IgD-negative memory B cell (primary cell): ENCODE data around the gene VASH2. TPM values are rescaled to one million over a fixed set of nuclear protein-coding genes. Genes with fewer than 3 reads are reported as not detected.
A peak's percentile ranks its signal among the peaks of the same experiment; 100 is the strongest.
"Not testable (repeated sequence)": the region's sequence is repeated elsewhere in the genome, so short reads cannot be mapped to it uniquely, and the experiment has no call there.

Source experiments
- H3K27ac Mint-ChIP-seq, 3 donors: one replicate each; pipeline ENCODE4 v1.8.0; 2020 to 2022; ENCODE audit warnings: mild to moderate bottlenecking in 3 of 3, mixed read lengths in 3 of 3, moderate library complexity in 1 of 3
- H3K27me3 Mint-ChIP-seq: one replicate; pipeline ENCODE4 v1.8.0; 2021; ENCODE audit warnings: mixed read lengths
- H3K36me3 Mint-ChIP-seq: one replicate; pipeline ENCODE4 v1.8.0; 2020; ENCODE audit warnings: mild to moderate bottlenecking, mixed read lengths
- H3K4me1 Mint-ChIP-seq, 3 donors: one replicate each; pipeline ENCODE4 v1.8.0; 2020 to 2022; ENCODE audit warnings: mixed read lengths in 3 of 3, mild to moderate bottlenecking in 1 of 3
- H3K4me3 Mint-ChIP-seq, 4 donors: one replicate each; pipeline ENCODE4 v1.8.0; 2020 to 2022; ENCODE audit warnings: mild to moderate bottlenecking in 4 of 4, mixed read lengths in 4 of 4, moderate library complexity in 3 of 4
- H3K9me3 Mint-ChIP-seq, 3 donors: one replicate each; pipeline ENCODE4 v1.8.0; 2020 to 2021; ENCODE audit warnings: mixed read lengths in 3 of 3, mild to moderate bottlenecking in 1 of 3
- polyA plus RNA-seq: library from polyadenylated mRNA; unstranded; fragments of 300-500 nt; fragmentation: Illumina TruSeq; gene quantifications from one replicate; pipeline ENCODE4 v1.2.3, GENCODE V29; 2021

Gene VASH2
- polyA plus RNA-seq, 1 donor from 2014 or later: not detected

- no peak overlapping the region for H3K4me3 Mint-ChIP-seq
Measured at GRCh38 chr1:213003256-213003655, 52.9 kb downstream of the VASH2 start.

DNA sequence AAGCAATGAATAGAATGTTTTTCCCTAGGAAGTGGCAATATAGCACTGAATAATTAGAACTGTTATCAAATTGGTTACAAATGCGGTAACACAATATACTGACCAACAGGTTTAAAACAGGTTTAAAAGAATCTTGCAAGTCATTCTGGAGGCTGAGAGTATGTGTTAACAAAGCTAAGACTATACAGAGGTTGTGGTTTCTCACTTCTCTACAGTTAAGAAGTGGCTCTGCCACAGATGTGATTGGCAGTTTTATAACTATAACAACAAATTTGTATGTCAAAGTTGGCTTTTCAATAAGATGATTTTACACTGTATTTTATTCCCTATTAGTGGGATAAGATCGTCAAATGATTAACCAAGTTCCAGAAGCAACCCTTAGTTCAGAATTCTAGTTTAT lies 58.2 kb downstream of the VASH2 start:
- Mint-ChIP-seq H3K27ac (peak overlapping the region in 1 of 3 donors; percentile 11), H3K4me3 (peak overlapping the region in 1 of 4 donors; percentile 9), H3K9me3 (no peaks in the 10 kb centered on the region), H3K36me3 (peaks cover 9% of the 10 kb centered on the region), H3K4me1 (peaks cover 10 to 21% (median 11%) of the 10 kb centered on the region in 3 donors), H3K27me3 (no peaks in the 10 kb centered on the region)

More at GRCh38 chr1:213003256-213003655, 52.9 kb downstream of the VASH2 start:
- H3K27ac Mint-ChIP-seq: no peak overlapping the region
- peaks cover 0 to 6% (median 3%) of the 10 kb centered on the region in 3 donors for H3K4me1 Mint-ChIP-seq
- peaks cover 3% of the 10 kb centered on the region for H3K36me3 Mint-ChIP-seq
- H3K27me3 Mint-ChIP-seq: no peaks in the 10 kb centered on the region
- H3K9me3 Mint-ChIP-seq: no peaks in the 10 kb centered on the region

- peak overlapping the region; percentile 74 to 100 (median 98) for H3K27ac Mint-ChIP-seq
- no peaks in the 10 kb centered on the region for H3K27me3 Mint-ChIP-seq
- H3K9me3 Mint-ChIP-seq: no peaks in the 10 kb centered on the region
- peak overlapping the region; percentile 82 to 100 (median 99) for H3K4me3 Mint-ChIP-seq
- peaks cover 6 to 29% (median 25%) of the 10 kb centered on the region in 3 donors for H3K4me1 Mint-ChIP-seq
- peaks cover 5% of the 10 kb centered on the region for H3K36me3 Mint-ChIP-seq
Measured at GRCh38 chr1:213014642-213015041, 64.3 kb downstream of the VASH2 start.

DNA sequence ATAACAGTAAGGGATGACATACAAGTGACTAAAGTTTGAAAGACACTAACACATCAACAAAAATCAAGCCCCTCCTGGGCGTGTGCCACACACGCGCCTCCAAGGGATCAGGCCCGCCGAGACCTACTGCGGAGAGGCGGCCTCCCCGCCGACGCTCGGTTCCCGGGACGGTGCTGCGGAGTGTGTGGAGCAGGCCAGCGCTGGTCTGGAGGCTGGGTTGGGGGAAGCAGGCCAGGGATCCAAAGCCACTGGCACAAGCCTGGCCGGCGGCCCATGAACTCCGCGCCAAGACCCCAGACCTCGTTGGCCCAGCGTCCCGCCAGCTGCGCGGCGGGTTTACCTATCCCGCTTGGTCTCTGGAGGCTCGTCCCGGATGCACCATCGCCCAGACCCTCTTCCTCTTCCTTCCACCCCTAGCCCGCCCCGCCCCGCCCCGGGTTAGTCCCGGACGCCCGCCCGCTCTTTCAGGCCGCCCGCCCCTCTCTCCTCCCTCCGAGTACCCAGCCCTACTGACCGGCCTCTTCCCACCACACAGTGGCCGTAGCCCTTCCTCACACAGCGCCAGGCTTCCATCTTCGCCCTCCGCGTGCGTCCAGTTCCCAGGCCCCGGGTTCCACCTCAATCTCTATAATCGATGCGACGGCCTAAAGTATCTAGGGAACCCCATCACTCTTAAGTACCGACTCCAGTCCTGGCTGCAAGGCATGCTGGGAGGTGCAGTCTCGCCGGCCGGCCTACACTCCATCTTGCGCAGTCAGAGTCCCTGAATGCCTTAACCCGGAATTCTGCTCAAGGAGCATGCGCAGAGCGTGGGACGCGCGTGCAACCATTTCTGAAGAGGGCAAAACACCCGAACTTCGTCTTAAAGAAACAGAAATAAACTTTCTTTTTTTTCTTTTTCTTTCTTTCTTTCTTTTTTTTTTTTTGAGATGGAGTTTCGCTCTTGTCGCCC lies 65.0 kb downstream of the VASH2 start, which contains the start of gene ANGEL2:
ANGEL2 (minus strand) TSS at position 769 of the 952 bp plus-strand sequence; CDS start at position 573, 196 bp downstream.
- H3K4me1 Mint-ChIP-seq: peaks cover 6 to 29% (median 25%) of the 10 kb centered on the region in 3 donors
- H3K27me3 Mint-ChIP-seq: no peaks in the 10 kb centered on the region
- H3K4me3 Mint-ChIP-seq: peak within 1 kb of the TSS; percentile 82 to 100 (median 99)
- H3K9me3 Mint-ChIP-seq: no peaks in the 10 kb centered on the region
- peak within 1 kb of the TSS; percentile 74 to 100 (median 98) for H3K27ac Mint-ChIP-seq
- H3K36me3 Mint-ChIP-seq: peaks cover 5% of the 10 kb centered on the region

DNA sequence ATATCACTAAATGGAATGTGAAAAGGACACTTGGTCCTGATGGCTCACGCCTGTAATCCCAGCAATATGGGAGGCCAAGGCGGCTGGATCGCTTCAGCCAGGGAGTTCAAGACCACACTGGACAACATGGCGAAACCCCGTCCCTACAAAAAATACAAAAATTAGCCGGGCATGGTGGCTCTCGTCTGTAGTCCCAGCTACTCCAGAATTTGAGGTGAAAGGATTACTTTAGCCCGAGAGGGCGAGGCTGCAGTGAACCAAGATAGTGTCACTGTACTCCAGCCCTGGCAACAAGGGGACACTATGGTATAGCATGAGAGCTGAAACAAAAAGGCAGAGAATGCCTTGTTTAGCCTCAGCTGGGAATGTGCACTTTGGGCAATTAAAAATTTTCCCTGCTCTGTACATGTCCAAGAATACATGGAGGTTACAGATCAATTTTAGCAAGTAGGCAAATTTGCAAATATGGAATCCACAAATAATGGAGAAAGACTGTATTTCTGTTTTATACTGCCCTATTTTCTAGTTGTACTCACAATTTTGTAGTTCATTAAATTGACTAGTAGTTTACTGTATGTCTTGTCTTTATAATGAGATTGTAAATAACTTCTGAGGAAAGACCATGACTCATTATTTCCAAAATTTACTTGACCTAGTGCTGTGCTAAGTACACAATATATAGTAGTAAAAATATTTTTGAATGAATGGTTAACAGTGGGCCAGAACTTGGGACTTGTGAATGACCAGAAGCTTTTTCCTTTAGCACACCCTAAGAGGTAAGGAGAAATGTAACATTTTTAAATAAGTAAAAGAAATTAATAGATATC lies 67.3 kb downstream of the VASH2 start:
- no peak overlapping the region for H3K27ac Mint-ChIP-seq
- H3K9me3 Mint-ChIP-seq: no peaks in the 10 kb centered on the region
- H3K4me1 Mint-ChIP-seq: peaks cover 6 to 18% (median 17%) of the 10 kb centered on the region in 3 donors
- peak overlapping the region in 1 of 4 donors; percentile 17 for H3K4me3 Mint-ChIP-seq
- H3K27me3 Mint-ChIP-seq: no peaks in the 10 kb centered on the region
- H3K36me3 Mint-ChIP-seq: no peaks in the 10 kb centered on the region

GRCh38 chr1:213019450-213019849 lies 69.1 kb downstream of the VASH2 start:
- no peaks in the 10 kb centered on the region for H3K9me3 Mint-ChIP-seq
- H3K4me1 Mint-ChIP-seq: peaks cover 0 to 8% (median 6%) of the 10 kb centered on the region in 3 donors
- no peak overlapping the region for H3K4me3 Mint-ChIP-seq
- H3K27ac Mint-ChIP-seq: no peak overlapping the region
- no peaks in the 10 kb centered on the region for H3K27me3 Mint-ChIP-seq
- no peaks in the 10 kb centered on the region for H3K36me3 Mint-ChIP-seq

- Mint-ChIP-seq H3K36me3 (peaks cover under 1% of the 10 kb centered on the region), H3K4me1 (peaks cover 0 to 4% (median 2%) of the 10 kb centered on the region in 3 donors), H3K27ac (peak overlapping the region in 1 of 3 donors; percentile 63), H3K9me3 (peaks cover 0 to under 1% (median 0%) of the 10 kb centered on the region in 3 donors), H3K4me3 (no peak overlapping the region), H3K27me3 (no peaks in the 10 kb centered on the region)
Measured at GRCh38 chr1:213020016-213020415, 69.7 kb downstream of the VASH2 start.

GRCh38 chr1:213027024-213027423 lies 76.7 kb downstream of the VASH2 start:
- H3K27ac Mint-ChIP-seq, H3K36me3 Mint-ChIP-seq, H3K4me1 Mint-ChIP-seq, H3K4me3 Mint-ChIP-seq: not testable (repeated sequence)
- Mint-ChIP-seq H3K9me3 (peaks cover 0 to 10% (median 5%) of the 10 kb centered on the region in 3 donors), H3K27me3 (peaks cover 21% of the 10 kb centered on the region)

DNA sequence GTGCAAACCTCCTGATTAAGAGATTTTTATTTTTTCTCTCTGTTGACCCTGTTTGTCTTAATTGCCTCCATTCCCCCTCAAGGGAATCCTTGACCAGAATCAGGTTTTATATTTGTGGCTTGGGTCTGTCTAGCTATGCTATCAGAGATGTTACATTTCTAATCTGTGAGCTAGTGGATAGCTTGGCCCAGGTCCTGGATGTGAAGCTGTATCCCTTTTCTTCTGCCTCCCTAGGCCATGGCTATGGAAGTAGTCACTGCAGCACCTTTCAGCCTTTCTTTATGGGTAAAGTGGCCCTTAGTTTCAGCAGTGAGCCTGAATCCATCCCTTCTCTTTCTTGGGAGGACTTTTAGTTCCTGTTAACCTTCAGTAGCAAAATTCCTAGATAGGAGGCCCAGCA lies 82.3 kb downstream of the VASH2 start:
- Mint-ChIP-seq H3K4me3 (no peak overlapping the region), H3K4me1 (no peaks in the 10 kb centered on the region), H3K27ac (no peak overlapping the region), H3K27me3 (peaks cover 11% of the 10 kb centered on the region), H3K36me3 (peaks cover 1% of the 10 kb centered on the region), H3K9me3 (no peaks in the 10 kb centered on the region)

DNA sequence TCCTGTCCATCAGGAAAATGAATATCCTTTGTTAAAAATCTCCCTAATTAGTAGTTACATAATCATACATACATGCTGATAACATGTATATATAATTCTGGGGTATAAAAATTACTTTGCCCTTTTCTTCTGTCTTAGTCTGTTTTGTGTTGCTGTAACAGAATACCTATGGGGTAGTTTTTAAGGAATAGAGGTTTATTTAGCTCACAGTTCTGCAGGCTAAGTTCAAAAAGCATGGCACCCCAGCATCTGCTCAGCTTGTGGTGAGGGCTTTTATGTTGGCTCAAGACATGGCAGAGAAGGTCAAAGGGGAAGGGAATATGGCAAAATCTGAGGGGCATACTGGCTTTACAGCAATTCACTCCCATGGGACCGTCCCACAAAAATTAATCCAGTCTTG lies 84.4 kb downstream of the VASH2 start:
- Mint-ChIP-seq H3K27me3 (peaks cover 10% of the 10 kb centered on the region), H3K9me3 (no peaks in the 10 kb centered on the region), H3K36me3 (peaks cover 1% of the 10 kb centered on the region), H3K27ac (no peak overlapping the region), H3K4me3 (no peak overlapping the region), H3K4me1 (no peaks in the 10 kb centered on the region)

DNA sequence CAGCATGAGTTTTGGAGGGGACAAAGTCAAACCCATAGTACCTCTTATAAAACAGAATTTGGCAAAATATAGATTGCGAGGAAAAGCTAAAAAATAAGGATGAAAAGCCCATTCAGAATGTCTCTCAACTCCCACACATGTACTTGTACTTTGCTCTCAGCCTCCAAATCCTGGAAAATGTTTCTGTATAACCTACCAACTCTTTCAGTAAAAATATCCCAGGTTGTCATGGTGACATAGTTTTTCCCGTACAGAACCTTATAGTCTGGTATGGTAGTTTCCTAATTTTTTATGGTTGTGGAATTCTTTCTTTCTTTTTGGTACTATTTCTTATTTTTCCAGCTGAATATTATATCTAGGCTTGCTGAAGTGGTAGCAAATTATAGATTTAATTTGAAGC lies 85.2 kb downstream of the VASH2 start:
- Mint-ChIP-seq H3K27ac (no peak overlapping the region), H3K4me3 (no peak overlapping the region), H3K36me3 (peaks cover 1% of the 10 kb centered on the region), H3K9me3 (no peaks in the 10 kb centered on the region), H3K27me3 (peaks cover 4% of the 10 kb centered on the region), H3K4me1 (no peaks in the 10 kb centered on the region)

Other genes with a start within 250 kb of the VASH2 start
- gene NSL1, start 158.8 kb upstream of the VASH2 start, polyA plus RNA-seq: 71.5 TPM
- gene TATDN3, start 158.6 kb upstream of the VASH2 start, polyA plus RNA-seq: 30.0 TPM
- 0.80 TPM for gene SPATA45, start 102.9 kb upstream of the VASH2 start, polyA plus RNA-seq
- gene FLVCR1, start 92.3 kb upstream of the VASH2 start, polyA plus RNA-seq: 3.4 TPM
- gene ANGEL2, start 65.3 kb downstream of the VASH2 start, polyA plus RNA-seq: 33.1 TPM
- gene RPS6KC1, start 100.7 kb downstream of the VASH2 start, polyA plus RNA-seq: 7.6 TPM